ENCODE data around the gene MGRN1. TPM values are rescaled to one million over a fixed set of nuclear protein-coding genes. Genes with fewer than 3 reads are reported as not detected.
A peak's percentile ranks its signal among the peaks of the same experiment; 100 is the strongest.

The MGRN1 gene
- total RNA-seq, 3 donors from 2014 or later: 26.7 to 28.5 (median 27.9) TPM

DNA sequence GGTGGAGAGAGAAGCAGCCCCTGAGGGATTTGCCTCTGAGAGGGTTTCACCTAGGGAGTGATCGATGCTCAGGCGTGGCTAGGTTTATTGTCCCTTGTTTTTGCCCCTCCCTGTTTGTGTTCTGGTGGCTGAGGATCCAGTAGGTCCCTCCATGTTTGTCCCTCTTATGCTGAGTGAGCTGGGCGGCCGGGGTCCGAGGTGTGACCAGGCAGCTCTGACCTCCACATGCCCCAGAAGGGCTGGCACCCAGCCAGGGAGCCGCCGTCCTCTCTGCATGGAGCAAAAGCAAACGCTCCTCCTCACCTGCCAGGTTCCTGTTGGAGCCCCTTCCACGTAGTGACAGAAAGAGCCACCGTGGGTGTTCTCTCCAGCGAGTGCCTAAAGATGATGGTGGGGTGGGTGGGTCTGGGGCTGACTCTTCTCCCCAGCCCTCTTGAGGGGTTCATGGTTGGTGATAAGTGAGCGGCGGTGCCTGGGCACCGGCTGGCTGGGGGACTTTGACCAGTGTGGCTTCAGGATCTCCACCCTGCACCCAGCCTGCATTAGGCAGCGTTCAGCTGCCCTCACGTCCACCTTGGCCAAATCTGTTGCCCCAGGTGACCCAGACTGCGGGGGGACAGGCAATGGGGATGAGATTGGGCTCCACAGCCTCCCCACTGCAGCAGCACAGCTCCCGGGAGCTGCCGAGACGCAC, 54.7 kb downstream of the MGRN1 start:
- peak overlapping the region; percentile 82 to 97 for H3K27ac ChIP-seq
- H3K4me1 ChIP-seq: peaks cover 4 to 8% of the 10 kb centered on the region in 2 donors
- DNase-seq (ENCODE audit: low spot score in 2 of 2): peak; percentile 43 to 66
- H3K9me3 ChIP-seq: no peaks in the 10 kb centered on the region
- peak overlapping the region; percentile 28 to 74 (median 53) for H3K4me3 ChIP-seq
- no peaks in the 10 kb centered on the region for H3K27me3 ChIP-seq
- no peaks in the 10 kb centered on the region for H3K36me3 ChIP-seq
- intact Hi-C loops (cut with DNase I; ENCODE audit: low total_unique reads): no loop called here
- TF ChIP-seq, protein P1, sequence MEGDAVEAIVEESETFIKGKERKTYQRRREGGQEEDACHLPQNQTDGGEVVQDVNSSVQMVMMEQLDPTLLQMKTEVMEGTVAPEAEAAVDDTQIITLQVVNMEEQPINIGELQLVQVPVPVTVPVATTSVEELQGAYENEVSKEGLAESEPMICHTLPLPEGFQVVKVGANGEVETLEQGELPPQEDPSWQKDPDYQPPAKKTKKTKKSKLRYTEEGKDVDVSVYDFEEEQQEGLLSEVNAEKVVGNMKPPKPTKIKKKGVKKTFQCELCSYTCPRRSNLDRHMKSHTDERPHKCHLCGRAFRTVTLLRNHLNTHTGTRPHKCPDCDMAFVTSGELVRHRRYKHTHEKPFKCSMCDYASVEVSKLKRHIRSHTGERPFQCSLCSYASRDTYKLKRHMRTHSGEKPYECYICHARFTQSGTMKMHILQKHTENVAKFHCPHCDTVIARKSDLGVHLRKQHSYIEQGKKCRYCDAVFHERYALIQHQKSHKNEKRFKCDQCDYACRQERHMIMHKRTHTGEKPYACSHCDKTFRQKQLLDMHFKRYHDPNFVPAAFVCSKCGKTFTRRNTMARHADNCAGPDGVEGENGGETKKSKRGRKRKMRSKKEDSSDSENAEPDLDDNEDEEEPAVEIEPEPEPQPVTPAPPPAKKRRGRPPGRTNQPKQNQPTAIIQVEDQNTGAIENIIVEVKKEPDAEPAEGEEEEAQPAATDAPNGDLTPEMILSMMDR (IDR thresholded peaks at IDR 0.05): no peak
- no peak for TF ChIP-seq POLR2AphosphoS5 (IDR thresholded peaks at IDR 0.05)
- no peak for TF ChIP-seq POLR2A (IDR thresholded peaks at IDR 0.05)

DNA sequence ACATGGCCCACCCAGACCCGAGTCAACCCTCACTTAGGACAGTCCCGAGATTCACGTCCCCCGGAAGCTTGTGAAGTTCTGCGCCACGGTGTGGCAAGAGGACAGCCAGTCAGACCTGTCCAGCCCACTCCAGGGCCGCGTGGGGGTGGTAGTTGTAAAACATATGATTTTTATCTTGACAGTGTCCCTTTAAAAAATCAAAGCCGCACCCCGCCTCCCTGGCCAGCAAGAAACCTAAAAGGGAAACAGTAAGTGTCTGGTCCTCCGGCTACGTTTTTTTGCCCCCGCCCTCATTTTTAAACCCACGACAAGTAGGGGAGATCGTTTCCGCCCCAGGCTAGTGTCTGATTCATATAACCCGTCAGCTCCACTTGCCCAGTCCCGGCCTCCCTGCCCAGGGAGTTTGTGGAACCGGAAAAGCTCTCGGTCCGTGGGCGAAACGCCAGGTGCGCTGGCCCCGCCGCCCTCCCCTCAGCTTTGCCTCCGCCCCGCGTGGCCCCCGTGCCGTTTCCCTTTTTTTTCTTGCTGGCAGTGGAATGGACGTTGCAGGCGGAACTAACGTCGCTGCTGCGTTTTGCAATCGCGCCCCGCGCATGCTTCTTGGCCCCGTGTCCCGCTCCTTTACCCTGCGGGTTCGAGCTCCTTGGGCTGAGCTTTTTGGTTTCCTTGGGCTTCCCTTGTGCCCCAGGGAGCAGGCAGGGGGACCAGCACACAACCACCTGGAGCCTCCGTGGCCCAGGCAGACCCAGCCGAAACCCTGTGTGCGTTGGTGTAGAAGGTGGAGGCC, 55.4 kb downstream of the MGRN1 start:
- Histone ChIP-seq H3K4me3 (peak overlapping the region; percentile 28 to 74 (median 53)), H3K9me3 (no peaks in the 10 kb centered on the region), H3K27me3 (no peaks in the 10 kb centered on the region), H3K27ac (peak overlapping the region; percentile 82 to 97), H3K4me1 (peaks cover 4 to 8% of the 10 kb centered on the region in 2 donors), H3K36me3 (no peaks in the 10 kb centered on the region)
- intact Hi-C loops (cut with DNase I; ENCODE audit: low total_unique reads): no loop called here
- DNase-seq (ENCODE audit: low spot score in 2 of 2): peak; percentile 71 to 89
- TF ChIP-seq POLR2AphosphoS5 (IDR thresholded peaks at IDR 0.05): peak in 2 of 3 donors; percentile 46 to 83
- TF ChIP-seq, protein P1 (IDR thresholded peaks at IDR 0.05): no peak

DNA sequence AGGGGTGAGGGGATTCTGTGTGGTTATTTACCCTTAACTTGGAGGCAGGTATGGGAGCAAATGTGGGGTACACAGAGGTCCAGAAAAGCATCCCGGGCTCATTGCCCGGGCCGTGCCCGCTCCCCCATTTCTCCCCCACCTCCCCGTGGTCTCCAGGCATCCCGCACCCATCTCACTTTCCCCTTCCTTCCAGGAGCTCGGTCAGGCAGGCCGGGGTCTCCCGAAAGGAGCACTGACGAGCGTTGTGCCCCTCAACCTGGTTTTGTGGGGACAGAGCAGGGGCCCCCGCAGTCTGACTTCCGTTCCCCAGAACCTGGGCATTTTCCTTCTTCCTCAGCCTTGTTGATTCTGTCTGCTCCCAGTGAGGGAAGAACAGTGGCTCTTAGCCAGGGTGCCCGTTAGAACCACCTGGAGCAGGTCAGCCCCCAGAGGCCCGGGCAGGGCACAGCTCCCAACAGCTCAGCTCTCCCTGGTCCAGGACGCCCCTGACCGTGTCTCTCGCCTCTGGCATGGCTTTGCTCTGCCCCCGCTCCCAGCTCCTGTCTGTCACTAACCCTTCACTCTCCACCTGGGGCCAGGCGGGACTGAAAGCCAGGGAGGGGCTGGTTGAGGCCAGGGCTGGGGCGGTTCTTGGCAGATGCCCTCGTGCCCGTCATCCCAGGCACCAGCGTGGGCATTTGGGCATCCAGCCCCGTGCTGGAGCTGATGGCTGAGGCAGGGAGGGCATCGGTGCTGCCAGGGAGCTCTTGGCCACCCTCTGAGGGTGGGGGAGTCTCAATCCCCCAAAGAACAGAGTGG, 56.2 kb downstream of the MGRN1 start:
- H3K27me3 ChIP-seq: no peaks in the 10 kb centered on the region
- H3K4me3 ChIP-seq: peak overlapping the region; percentile 28 to 74 (median 53)
- TF ChIP-seq POLR2A (IDR thresholded peaks at IDR 0.05) (no peak), POLR2AphosphoS5 (IDR thresholded peaks at IDR 0.05) (no peak)
- TF ChIP-seq, protein P1 (IDR thresholded peaks at IDR 0.05): no peak
- H3K27ac ChIP-seq: peak overlapping the region; percentile 82 to 97
- peaks cover 4 to 8% of the 10 kb centered on the region in 2 donors for H3K4me1 ChIP-seq
- H3K36me3 ChIP-seq: no peaks in the 10 kb centered on the region
- peak in 1 of 2 donors; percentile 36 for DNase-seq (ENCODE audit: low spot score in 2 of 2)
- intact Hi-C loops (cut with DNase I; ENCODE audit: low total_unique reads): no loop called here
- no peaks in the 10 kb centered on the region for H3K9me3 ChIP-seq

DNA sequence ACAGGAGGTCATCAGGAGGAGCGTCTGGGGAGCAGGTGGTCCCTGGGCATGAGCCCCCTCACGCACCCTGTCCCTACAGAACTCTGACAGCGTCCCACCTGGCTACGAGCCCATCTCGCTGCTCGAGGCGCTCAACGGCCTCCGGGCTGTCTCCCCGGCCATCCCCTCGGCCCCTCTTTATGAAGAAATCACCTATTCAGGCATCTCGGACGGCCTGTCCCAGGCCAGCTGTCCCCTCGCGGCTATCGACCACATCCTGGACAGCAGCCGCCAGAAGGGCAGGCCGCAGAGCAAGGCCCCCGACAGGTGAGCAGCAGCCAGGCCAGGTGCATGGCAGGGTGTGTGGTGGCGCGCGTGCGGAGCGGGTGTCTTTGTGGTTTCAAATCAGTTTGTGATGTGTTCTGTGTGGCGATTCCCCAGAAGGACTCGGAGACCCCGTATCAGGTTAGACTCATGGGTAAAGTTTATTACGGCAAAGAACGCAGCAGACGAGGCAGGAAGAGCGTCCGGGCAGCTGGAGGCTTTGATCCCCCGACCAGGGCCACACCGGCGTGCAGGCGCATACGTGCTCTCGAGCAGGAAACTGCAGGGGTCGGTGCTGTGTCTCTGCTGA, 57.0 kb downstream of the MGRN1 start:
- Histone ChIP-seq H3K4me3 (peak overlapping the region in 2 of 3 donors; percentile 53 to 74), H3K36me3 (no peaks in the 10 kb centered on the region), H3K4me1 (peaks cover 4 to 8% of the 10 kb centered on the region in 2 donors), H3K27me3 (no peaks in the 10 kb centered on the region), H3K27ac (peak overlapping the region in 1 of 2 donors; percentile 97), H3K9me3 (no peaks in the 10 kb centered on the region)
- TF ChIP-seq POLR2AphosphoS5 (IDR thresholded peaks at IDR 0.05) (no peak), POLR2A (IDR thresholded peaks at IDR 0.05) (no peak)
- TF ChIP-seq, protein P1 (IDR thresholded peaks at IDR 0.05): no peak
- intact Hi-C loops (cut with DNase I; ENCODE audit: low total_unique reads): no loop called here
- no peak for DNase-seq (ENCODE audit: low spot score in 2 of 2)
